Measurements from ENCODE around the gene RAB3C.

Gene RAB3C

DNA sequence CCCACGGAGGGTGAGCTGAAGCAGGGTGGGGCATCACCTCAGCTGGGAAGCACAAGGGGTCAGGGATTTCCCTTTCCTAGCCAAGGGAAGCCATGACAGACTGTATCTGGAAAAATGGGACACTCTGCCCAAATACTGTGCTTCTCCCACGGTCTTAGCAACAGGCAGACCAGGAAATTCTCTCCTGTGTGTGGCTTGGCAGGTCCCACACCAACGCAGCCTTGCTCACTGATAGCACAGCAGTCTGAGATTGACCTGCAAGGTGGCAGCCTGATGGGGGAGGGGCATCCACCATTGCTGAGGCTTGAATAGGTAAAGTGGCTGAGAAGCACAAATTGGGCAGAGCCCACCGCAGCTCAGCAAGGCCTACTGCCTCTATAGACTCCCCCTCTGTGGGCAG lies 23.2 kb downstream of the RAB3C start:
- DNase-seq: no peak

DNA sequence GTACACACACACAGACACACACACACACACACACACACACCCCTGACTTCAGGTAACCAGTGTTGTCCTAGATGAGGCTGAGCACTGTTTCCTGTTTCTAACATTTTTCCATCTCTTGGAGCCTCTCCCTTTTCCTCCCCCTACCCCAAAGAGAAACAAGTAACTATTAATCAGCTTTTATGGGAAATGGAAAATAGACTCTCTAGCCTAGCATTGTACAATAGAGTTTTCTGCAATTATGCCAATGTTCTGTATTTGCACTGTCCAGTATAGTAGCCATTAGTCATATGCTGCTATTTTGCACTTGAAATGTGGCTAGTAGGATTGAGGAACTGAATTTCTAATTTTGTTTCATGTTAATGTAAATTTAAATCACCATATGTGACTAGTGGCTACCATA lies 33.1 kb downstream of the RAB3C start:
- no peak for DNase-seq

DNA sequence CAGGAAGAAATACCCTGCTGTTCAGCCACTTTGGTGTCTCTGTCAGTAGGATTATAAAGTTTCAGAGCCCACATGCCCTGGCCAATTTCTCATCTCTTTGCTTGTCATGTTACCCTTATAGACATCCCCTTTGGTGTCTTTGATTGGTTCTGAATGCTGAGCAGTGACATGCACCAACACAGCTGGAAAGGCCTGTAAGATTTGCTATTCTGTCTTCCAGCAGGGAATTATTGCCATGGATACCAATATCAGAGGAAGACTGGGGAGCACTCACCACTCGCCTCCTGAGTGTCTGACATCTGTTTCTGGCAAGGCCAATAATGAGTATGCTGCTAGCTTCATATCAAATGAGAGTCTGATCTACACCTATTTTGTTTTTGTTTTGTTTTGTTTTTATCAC lies 34.4 kb downstream of the RAB3C start:
- DNase-seq: no peak

DNA sequence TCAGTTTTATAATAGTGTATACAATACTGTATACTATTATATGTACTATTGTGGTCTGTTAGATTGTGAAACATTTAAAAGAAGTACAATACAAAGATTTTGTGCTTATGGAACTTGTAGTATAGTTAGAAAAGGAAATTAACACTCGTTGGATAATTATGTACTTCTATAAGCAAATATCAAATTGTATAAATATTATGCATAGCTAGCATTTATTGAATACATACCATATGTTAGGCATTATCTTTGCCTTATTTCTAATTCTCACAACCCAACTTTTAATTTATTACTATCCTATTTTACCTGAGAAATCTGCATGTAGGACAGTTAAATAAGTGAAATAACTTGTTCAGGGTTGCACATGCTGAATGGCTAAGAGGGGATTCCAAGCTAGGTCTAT lies 37.5 kb downstream of the RAB3C start:
- no peak for DNase-seq

DNA sequence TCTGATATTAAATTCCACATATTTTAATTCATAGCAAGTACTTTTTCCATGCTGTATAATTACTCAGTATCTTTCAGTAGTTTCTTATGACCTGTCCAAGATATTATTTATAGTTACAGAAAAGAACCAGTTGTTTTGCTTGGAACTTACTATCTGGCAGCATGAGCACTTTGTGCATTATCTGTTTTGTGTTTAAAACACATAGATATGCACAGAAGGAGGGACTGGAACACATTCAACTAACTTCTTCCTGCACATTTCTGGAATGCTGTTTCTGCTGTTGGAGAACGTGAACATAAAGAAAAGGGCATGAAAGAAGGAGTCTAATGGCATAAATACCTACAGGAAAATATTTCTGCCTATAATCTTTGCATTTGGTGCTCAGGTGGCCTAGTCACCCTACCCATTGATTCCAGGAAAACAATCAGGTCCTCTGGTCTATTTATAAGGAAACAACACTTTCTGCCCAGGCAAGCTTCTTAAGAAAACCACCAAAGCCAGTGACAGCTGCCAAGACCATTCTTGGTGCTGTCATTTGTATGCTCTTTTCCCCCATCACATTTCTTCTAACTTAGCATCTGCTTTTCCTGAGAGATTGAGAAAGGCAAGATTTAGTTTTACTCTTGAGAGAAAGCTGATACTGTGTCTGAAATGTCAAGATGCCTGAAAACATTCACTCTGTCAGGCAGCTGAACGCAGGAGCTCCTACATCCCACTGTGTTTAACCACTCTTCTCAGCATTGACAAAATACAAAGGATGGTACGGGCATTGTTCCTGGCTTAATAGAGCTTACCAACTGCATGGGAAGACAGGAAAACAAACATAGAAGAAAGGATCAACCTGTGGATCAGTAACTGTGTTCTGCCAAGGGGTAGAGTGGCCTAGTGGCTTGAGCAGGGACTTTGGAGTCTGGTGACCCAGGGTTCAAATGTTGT lies 40.3 kb downstream of the RAB3C start:
- DNase-seq: no peak

DNA sequence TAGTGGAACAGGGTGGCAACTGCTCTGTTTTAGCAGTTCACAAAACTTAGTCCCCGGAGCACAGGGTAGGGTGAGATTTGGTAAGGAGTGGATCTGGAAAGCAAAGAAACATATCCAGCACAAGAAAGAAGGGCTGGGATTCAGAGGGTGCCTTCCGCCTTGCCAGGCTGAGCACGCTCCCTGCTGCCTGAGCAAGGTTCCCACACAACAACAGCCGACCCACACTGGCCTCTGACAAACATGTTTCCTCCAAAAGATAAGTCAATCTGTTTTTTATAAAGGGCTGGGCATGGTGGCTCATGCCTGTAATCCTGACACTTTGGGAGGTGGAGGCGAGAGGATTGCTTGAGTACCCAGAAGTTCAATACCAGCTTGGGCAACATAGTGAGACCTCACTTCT lies 45.8 kb downstream of the RAB3C start:
- no peak for DNase-seq

DNA sequence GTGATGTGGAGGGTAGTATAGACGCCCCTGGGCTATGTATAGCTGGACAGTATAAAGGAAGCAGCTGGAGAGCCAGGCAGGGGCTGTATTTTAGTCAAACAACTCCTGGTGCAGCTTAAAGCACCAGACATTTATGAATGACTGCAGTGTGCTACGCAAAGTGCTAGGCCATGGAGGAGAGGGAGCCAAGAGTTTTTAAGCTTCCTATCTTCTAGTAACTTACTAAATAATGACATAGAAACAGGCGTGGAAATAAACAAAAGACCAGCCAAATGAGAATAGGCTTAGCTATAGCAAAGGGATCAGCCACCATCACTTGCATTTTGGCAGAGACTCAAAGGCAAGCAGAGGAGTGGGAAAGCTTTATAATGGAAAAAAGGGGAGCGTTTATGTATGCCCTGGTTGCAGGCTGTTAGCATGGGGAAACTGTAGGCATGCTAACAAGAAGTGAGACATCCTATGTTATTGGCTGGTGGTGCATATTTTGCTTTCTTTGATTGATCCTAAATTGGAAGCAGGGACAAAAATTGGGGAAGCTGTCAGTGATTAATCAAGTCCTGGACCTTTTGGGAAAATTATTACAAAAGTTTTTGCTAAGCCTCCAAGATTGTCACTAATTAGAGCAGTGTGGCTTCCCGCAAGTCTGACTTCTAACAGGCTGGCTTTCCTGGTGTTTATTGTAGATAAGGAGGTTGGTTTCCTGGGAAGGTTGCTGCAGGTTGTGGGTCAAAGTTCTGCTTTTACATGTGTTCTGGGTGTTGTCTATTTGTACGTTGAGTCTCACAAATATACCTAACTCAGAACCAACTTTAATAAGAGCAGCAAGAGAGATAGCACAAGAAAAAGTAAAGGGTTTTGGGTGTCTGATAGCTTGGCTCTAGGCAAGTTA lies 46.6 kb downstream of the RAB3C start:
- no peak for DNase-seq

DNA sequence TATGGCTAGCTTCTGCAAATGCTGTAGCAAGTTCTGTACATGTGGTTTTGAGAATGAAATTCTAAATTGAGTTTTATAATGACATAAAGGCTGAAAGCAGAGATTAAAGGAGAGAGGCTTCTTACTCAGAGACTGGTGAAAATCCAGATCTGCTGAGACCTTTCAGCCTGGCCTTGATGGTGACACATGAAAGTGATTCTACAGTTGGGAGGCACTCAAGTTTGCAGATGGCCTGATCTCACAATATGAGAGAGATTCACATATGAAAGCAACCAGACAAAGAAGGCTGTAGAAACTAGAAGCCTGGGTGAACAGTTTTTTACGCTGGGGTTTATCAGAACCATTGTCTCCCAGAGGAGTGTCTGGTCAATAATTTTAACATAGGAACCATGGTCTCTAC lies 49.0 kb downstream of the RAB3C start:
- DNase-seq: no peak

DNA sequence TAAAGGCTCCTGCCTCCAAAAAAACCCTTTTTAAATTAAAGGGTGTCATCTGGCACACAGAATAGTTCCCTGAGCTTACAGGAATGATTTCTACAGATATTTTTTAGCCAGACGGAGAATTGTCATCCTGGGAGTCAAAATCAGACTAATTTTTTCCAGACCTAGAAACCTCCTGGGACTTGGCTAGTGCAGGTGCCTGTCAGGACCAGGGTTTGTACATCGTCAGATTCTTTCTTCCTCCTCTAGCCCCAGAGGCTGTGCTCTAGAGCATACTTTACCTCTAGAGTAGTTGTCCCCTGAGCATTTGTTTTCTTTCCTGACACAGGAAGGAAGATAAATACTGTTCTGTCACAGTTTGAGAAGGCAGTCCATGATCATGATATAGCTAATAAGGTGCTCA lies 52.5 kb downstream of the RAB3C start:
- DNase-seq: no peak

DNA sequence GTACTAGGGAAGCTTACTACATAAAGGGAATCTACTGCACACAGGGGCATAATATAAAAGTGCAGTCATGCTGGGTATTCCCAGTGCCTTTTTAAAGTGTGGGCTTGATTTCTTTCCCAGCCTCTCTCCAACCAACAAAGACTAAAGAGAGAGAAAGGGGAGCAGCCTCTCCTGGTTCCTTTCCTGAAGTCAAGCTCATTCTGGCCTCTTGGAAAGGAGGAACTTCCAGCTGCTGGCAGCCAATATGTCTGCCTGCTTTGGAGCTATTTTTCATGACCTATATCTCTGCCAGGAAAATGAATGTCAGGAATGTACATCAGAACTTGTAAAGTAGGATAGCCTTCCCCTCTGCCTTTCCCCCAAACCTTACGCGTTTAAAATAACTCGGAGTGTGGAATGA lies 57.1 kb downstream of the RAB3C start:
- DNase-seq: no peak

DNA sequence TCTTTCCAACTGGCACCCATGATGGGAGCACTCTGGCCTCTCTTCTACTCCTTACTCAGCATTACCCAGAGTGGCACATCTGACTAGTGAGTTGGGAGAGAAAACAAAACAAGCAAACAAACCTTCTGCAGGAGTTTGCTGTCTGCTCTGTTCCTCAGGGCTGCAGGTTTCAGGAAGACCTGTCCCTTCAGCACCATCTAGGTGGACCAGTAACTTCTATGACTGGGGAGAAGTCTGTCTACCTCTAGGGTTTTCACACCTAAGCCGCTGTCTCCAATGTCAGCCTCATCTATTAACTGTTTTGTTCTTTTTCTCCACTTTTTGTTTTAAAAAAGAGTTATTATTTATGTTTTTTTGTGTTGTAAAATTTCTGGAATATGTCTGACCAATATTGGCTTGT lies 58.7 kb downstream of the RAB3C start:
- DNase-seq: no peak

DNA sequence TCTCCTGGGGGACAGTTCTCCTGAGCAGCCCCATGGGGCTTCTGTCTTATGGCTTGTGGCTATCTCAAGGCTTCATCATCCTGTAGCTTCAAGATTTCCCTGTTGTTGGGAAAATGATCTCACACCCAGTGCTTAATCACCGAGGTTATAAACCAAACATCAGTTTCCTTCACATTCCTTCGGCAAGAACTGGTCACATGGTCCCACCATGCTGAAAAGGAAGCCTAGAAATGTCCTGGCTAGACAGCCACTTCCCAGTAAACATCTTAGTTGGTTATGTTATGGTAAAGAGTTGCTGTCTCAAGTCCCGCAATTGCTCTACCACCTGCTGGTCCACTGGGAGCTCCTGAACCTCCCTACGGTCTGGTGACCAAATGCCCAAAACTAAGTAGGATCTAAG lies 66.0 kb downstream of the RAB3C start:
- DNase-seq: no peak

DNA sequence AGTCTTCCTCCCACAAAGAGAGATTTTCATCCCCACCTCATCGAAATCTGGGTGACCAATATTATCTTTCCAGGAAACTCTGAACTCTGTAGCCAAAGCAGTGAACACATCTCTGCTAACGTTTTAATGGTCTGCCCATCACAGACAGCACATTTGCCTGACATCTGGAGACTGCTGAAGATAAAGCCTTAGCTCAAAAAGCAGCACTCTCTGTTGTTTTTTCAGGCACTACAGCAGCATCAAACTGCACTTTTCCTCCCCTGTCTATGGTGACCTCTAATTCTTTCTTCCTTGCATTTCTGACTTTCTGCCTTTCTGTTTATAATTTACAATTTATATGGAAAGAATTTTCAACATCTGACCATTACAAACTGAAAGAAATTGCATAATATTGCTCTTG lies 66.8 kb downstream of the RAB3C start:
- no peak for DNase-seq

DNA sequence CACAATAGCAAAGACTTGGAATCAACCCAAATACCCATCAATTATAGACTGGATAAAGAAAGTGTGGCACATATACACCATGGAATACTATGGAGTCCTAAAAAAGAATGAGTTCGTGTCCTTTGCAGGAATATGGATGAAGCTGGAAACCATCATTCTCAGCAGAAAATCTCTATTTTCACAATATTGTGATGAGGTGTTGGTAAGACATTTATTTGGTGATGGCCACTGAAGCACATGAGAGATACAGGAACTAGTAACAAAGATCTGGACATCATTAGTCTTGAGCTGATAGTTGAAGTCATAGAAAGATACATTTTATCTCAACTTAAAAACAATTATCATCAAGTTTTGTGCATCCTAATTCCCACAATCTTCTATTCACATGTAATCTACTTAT lies 70.6 kb downstream of the RAB3C start:
- no peak for DNase-seq

DNA sequence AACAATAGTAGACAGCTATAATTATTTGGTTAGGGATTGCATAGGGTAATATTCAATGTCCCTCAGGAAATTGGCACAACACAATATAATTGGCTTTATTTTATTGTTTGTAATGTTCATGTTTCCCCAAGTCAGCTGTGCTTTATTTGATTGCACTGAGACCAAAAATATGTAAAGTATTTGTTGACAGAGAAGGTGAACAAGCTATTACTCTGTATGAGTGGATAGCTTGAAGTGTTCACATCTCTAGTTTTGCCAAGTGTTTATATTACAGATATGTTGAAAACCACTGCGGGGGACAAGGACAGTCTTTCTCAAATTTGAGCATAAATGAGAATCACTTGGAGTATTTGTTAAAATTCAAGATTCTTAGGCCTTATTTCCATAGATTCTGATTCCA lies 83.3 kb downstream of the RAB3C start:
- DNase-seq: no peak

DNA sequence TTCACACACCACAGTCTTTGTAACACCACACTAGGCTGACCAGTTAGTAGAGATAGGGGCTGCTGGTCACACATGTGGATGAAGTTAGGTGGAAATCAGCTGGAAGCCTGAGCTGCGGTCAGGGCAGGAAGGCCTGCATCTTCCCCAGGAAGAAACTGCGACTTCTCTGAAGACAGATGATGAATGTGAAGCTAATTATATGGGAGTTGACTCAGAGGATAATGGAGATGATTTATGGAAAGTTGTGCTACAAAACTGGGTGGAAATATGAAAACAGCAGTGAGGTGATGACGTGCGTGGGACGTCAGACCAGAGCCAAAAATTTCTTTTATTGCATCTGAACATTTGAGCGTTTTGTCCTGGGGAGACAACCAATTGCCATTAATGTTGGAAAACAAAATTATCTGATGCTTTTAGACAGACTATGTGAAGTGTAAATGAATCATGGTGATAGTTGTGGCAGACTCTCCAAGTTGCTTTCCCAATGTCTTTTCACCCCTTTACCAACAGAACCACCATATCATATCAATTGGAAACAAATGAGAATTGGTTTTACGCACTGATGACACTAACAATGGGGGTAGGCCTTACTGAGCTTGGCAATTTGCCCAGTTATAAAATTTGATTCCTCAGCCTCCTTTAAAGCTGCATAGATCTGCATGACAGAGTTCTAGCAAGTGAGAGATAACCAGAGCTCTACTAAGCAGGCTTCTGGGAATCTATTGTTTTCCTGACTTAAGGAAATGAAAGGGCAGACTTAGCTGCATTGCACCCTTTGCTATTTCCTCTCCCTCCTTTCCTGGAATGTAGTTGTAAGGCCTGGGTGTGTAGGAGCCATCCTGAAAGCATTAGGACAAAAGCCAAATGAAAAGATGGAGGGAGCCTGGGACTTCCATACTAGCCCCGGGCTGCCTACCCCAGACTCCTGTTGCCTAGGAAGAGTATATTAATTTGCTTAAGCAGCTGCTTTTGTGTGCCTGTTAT lies 84.0 kb downstream of the RAB3C start:
- no peak for DNase-seq

DNA sequence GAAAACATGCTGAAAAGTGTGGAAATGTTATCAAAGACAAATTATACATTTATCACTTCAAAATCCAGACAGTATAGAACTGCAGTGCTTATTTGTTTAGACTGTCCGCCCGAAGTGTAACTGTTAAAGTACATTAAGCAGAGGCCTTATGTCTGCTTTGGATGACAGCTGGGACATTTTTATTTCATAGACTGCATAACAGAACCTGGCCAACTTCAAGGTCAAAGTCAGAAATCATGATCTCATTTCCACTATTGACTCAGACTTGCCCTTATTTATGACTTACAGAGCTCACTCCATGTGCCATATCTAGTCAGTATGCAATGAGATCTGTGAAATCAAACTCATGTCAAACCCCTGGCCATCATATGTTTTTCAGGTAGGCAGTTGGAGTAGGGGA lies 87.7 kb downstream of the RAB3C start:
- no peak for DNase-seq

DNA sequence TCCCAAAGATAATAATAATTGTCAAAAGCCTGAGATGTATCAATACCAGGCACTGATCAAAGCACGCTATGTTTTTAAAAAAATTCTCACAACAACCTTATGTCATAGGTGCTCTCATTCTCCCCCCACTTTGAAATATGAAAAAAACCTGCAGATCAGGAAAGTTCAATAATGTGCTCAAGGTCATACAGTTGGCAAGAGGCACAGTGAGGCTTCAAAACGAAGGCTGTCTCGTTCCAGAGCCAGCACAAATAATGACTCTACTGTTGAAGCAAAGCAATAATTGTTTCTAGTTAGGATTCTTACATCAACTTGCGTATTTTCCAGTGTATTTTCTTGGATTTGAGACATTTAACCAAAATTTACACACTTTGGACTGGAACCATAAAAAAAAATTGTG lies 88.3 kb downstream of the RAB3C start:
- no peak for DNase-seq

DNA sequence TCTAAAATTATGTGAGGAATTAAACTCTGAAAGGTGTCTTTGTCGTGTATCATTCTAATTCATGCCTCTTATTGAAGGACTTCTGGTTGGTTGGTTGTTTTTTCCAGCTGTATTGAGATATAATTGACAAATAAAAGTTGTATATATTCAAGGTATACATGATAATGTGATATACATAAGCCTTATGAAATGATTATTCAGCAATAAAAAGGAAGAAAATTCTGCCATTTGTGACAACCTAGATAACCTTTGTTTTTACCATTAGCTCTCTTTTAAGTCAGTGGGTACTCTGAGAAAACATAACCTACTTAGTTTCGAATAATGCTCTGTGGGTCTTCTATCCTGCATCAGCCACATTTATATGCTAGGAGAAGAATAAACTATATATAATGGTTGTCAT lies 89.6 kb downstream of the RAB3C start:
- DNase-seq: no peak

DNA sequence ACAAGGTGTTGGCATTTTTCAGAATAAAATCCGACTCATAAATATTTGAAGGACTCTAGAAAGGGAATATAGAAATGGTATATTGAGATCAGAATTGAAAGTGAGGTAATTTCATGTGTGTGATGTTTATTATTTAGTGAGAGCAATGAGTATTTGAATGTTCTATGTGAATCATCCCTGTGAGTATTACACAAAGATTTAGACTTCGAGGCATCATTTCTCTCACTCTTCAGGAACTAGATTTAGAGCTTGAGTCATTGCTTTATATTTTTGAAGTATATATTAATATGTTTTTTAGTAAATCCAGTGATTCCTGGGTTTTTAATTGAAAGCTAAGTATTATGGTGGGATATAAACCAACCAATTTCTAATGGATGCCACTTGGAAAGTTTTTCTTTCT lies 91.2 kb downstream of the RAB3C start:
- no peak for DNase-seq

DNA sequence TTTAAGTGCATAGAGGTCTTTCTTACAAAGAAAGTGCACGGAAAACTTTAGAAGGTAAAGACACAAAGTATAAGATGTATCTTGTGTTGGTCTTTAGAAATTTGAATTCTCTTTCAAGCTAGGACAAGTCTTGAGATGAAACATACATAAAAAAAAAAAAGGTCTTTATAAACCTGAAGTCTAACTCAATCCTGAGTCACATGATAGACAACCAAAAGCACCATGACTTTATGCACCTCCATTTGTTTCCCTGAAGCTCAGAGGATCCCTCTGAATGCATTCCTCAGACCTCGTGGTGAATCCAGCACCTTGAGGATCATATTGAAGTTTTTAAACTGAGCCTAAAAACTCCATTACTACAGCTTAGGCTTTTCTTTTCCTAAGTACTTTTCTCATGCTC lies 91.8 kb downstream of the RAB3C start:
- no peak for DNase-seq

DNA sequence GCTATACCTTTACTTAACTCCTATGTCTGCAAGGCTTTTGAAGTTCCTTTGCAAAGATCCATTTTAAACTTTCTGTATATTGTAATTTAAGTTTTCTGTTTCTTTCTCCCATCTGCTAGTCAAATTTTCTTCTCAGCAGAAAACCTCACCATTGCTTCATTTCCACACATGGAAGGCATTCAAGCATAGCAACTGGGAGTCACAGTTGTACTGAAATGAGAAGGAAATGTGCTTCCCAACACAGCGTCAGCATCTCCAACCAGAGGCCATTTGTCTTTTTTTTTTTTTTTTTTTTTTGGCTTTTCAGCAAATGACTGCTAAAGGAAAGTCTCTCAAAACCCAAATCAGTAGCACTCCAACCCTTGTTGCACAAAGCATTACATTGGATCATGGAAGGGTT lies 92.5 kb downstream of the RAB3C start:
- DNase-seq: no peak

DNA sequence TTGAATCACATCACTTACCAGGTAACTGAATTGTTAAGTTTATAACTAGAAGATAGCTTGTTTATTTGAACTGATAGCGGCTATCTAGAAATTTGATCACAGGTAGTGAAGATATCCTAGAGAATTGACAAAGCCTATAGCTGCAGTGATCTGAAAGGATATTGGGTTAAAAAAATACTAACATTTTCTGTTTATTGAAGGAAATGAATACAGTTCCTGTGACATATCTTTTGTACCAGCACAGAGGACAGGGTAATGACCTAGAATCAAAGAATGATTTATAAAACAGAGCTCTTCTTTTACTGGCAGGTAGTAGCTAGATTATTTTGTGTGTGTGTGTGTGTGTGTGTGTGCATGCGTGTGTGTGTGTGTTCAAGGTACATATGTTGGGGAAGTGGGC lies 94.8 kb downstream of the RAB3C start:
- DNase-seq: no peak

Data from inflammatory macrophage treated with lipopolysaccharide for 4 hours (primary cell).